GM18868 (cell line): ENCODE measurements around the gene CENPF.

Source experiments
- ATAC-seq: cut with Tn5 transposase; IDR thresholded peaks from one replicate; pipeline ENCODE4 v1.9.1; 2021; ENCODE audit warnings: mild to moderate bottlenecking, moderate library complexity; ENCODE audit not compliant: unreplicated experiment

CENPF gene

GRCh38 chr1:214615109-214615508, 12.1 kb downstream of the CENPF start:
- ATAC-seq, result no peak

- ATAC-seq, result no peak
These were observed 12.9 kb downstream of the CENPF start for GRCh38 chr1:214615871-214616270.

GRCh38 chr1:214617246-214617645, 14.3 kb downstream of the CENPF start:
- ATAC-seq, result no peak

- ATAC-seq, result no peak
These were observed 14.8 kb downstream of the CENPF start for GRCh38 chr1:214617843-214618242.

- no peak for ATAC-seq
These were observed 18.2 kb downstream of the CENPF start for GRCh38 chr1:214621236-214621635.

- ATAC-seq, result no peak
These were observed 20.4 kb downstream of the CENPF start for GRCh38 chr1:214623430-214623829.

- ATAC-seq, result no peak
These were observed 29.1 kb downstream of the CENPF start for GRCh38 chr1:214632091-214632490.

GRCh38 chr1:214633686-214634085, 30.7 kb downstream of the CENPF start:
- ATAC-seq, result no peak

- no peak for ATAC-seq
These were observed 31.3 kb downstream of the CENPF start for GRCh38 chr1:214634267-214634666.

GRCh38 chr1:214635086-214635485, 32.1 kb downstream of the CENPF start:
- no peak for ATAC-seq

- ATAC-seq, result no peak
These were observed 32.5 kb downstream of the CENPF start for GRCh38 chr1:214635506-214635905.

- no peak for ATAC-seq
These were observed 33.4 kb downstream of the CENPF start for GRCh38 chr1:214636436-214636835.

GRCh38 chr1:214637125-214637524, 34.1 kb downstream of the CENPF start:
- no peak for ATAC-seq

GRCh38 chr1:214637722-214638458, 34.9 kb downstream of the CENPF start:
- ATAC-seq, result peak; percentile 90

GRCh38 chr1:214638459-214638807, 35.4 kb downstream of the CENPF start:
- ATAC-seq, result no peak

GRCh38 chr1:214638997-214639396, 36.0 kb downstream of the CENPF start:
- ATAC-seq, result no peak

- no peak for ATAC-seq
These were observed 37.6 kb downstream of the CENPF start for GRCh38 chr1:214640431-214641213.

- ATAC-seq, result no peak
These were observed 38.4 kb downstream of the CENPF start for GRCh38 chr1:214641214-214641895.

- ATAC-seq, result no peak
These were observed 40.0 kb downstream of the CENPF start for GRCh38 chr1:214643030-214643429.

GRCh38 chr1:214645712-214646111, 42.7 kb downstream of the CENPF start:
- ATAC-seq, result no peak

GRCh38 chr1:214648801-214649200, 45.8 kb downstream of the CENPF start:
- ATAC-seq, result no peak

GRCh38 chr1:214649607-214650006, 46.6 kb downstream of the CENPF start:
- ATAC-seq, result no peak
